Measurements from ENCODE around the gene GARIN5B. TPM values are rescaled to one million over a fixed set of nuclear protein-coding genes. Genes with fewer than 3 reads are reported as not detected.

The GARIN5B gene
- total RNA-seq, 1 donor from 2014 or later, result not detected

DNA sequence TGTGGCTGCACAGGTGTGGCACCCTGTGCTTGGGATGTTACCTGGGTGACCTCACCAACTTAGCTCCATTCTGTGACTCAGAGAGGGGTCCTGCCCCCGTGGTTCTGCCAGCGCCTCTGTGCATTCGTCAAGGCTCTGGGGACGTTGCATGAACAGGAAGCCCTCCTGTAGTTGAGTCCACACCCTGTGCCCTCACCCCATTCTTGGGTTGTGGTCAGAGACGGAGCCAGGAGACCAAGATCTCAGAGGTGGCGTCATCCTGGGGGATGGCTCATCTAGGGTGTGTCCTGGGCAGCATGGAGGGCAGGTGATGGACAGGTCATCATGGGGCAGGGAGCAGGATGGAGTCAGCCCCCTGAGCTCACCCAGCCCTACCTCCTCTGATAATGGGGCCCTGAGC is 11.0 kb downstream of the GARIN5B start:
- peaks cover 19% of the 10 kb centered on the region for H3K4me1 ChIP-seq
- H3K36me3 ChIP-seq, result no peaks in the 10 kb centered on the region
- no peak overlapping the region for H3K27ac ChIP-seq (replicated peaks)
- no peak overlapping the region for H3K4me3 ChIP-seq
- intact Hi-C loops (cut with micrococcal nuclease), result no loop called here
- TF ChIP-seq, protein P1, sequence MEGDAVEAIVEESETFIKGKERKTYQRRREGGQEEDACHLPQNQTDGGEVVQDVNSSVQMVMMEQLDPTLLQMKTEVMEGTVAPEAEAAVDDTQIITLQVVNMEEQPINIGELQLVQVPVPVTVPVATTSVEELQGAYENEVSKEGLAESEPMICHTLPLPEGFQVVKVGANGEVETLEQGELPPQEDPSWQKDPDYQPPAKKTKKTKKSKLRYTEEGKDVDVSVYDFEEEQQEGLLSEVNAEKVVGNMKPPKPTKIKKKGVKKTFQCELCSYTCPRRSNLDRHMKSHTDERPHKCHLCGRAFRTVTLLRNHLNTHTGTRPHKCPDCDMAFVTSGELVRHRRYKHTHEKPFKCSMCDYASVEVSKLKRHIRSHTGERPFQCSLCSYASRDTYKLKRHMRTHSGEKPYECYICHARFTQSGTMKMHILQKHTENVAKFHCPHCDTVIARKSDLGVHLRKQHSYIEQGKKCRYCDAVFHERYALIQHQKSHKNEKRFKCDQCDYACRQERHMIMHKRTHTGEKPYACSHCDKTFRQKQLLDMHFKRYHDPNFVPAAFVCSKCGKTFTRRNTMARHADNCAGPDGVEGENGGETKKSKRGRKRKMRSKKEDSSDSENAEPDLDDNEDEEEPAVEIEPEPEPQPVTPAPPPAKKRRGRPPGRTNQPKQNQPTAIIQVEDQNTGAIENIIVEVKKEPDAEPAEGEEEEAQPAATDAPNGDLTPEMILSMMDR (IDR thresholded peaks at IDR 0.05; ENCODE audit: borderline replicate concordance), result no peak
- no peaks in the 10 kb centered on the region for H3K9me3 ChIP-seq (replicated peaks)
- peaks cover 73% of the 10 kb centered on the region for H3K27me3 ChIP-seq (ENCODE audit: low read depth)
- DNase-seq, result no peak

DNA sequence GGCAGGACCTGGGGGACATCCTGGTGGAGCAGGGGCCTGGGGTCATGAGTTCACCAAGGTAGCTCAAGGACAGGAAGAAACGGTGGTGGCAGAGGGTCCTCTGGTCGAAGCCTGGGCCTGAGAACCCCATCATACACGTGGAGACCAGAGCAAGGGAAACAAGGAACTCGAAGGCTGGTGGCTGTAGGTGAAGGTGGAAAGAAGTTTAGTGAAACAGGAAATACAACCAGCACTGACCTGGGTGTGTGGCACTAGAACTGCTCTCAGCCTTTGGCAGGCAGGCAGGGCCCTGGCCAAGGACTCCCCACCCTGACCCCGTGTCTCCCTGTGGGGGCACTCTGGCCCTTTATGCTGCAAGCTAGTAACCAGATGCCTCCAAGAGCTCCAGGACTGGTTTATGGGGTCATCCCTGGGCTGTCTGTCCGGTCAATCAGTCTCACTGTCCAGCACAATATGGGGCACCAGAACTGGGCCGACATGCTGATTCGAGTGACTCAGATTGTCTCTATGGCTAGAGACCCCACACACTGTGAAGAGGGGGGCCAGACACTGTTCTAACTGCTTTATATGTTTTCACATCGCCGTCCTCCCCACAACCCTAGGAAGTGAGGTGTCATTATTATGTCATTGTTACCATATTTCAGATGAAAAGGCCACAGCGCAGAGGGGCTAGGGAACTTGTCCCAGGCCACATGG is 12.3 kb downstream of the GARIN5B start:
- peaks cover 60% of the 10 kb centered on the region for H3K27me3 ChIP-seq (ENCODE audit: low read depth)
- H3K9me3 ChIP-seq (replicated peaks), result no peaks in the 10 kb centered on the region
- TF ChIP-seq, protein P1 (IDR thresholded peaks at IDR 0.05; ENCODE audit: borderline replicate concordance), result no peak
- no peak overlapping the region for H3K4me3 ChIP-seq
- H3K36me3 ChIP-seq, result peaks cover 8% of the 10 kb centered on the region
- DNase-seq, result no peak
- intact Hi-C loops (cut with micrococcal nuclease), result no loop called here
- H3K27ac ChIP-seq (replicated peaks), result no peak overlapping the region
- peaks cover 19% of the 10 kb centered on the region for H3K4me1 ChIP-seq

DNA sequence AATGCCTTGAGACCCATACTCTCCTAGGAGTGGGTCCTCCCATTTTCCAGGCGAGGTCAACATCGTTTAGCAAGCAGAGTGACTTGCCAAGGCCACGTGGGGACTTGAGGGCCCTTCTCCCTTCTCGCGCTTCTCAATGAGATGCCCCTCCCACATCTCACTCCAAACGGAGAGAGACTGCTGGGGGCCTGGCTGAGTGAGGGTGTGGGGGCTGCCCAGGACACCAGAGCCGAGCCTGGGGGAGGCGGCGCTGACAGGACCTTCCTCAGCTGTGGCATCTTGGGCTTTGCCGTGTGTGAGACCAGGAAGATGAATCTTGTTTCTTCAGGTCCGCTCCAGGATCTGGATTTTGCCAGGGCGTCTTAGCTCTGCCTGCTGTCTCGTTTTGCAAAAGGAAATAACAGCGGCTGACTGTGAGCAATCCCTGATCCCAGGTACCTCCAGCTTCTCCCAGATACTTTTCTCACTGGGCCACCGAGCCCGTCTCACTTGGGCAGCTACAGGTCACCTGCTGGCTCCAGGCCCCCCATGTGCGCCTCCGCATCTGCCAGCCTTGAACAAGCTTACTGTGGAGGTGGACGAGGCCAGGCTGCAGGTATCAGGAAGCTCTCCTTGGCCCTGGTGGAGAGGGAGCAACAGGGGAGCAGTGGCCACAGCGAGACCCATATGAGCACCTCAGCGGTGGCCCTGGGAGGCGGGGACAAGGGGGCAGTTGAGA is 14.6 kb downstream of the GARIN5B start:
- no peak for DNase-seq
- TF ChIP-seq, protein P1 (IDR thresholded peaks at IDR 0.05; ENCODE audit: borderline replicate concordance), result no peak
- intact Hi-C loops (cut with micrococcal nuclease), result no loop called here

DNA sequence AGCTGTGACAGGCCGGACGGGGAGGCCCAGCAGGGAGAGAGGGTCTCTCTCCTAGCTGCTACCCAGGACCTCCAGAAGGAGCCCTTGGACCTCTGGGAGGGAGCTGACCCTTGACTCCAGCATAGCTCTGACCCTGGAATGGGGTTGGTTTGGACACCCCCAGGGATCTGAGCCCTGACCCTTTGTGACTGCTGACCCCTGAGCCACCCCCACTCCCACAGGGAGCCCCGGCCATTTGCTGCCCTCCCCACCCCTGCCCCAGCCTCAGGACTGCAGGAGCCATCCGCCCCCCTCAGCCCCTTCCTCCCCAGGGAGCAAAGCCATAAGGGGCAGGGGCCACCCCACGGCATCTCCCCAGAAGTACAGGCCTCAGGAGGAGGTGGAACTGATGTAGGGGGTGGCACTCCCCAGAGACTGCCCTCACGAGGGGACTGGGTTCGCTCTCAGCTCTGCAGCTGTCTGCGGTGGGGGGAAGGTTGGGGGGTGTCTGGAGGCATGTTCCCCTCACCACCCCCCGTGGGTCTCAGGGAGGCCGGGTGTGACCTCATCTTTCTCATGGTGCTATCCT is 15.5 kb downstream of the GARIN5B start:
- H3K27me3 ChIP-seq (ENCODE audit: low read depth), result peaks cover 28% of the 10 kb centered on the region
- no peaks in the 10 kb centered on the region for H3K9me3 ChIP-seq (replicated peaks)
- TF ChIP-seq, protein P1 (IDR thresholded peaks at IDR 0.05; ENCODE audit: borderline replicate concordance), result no peak
- DNase-seq, result no peak
- no peak overlapping the region for H3K4me3 ChIP-seq
- H3K36me3 ChIP-seq, result peaks cover 23% of the 10 kb centered on the region
- no peaks in the 10 kb centered on the region for H3K4me1 ChIP-seq
- H3K27ac ChIP-seq (replicated peaks), result no peak overlapping the region
- intact Hi-C loops (cut with micrococcal nuclease), result no loop called here

More for the DNA sequence above, 14.6 kb downstream of the GARIN5B start:
- Histone ChIP-seq H3K27ac (replicated peaks) (no peak overlapping the region), H3K4me3 (no peak overlapping the region), H3K27me3 (ENCODE audit: low read depth) (peaks cover 38% of the 10 kb centered on the region), H3K9me3 (replicated peaks) (no peaks in the 10 kb centered on the region), H3K36me3 (peaks cover 13% of the 10 kb centered on the region), H3K4me1 (peaks cover 5% of the 10 kb centered on the region)

DNA sequence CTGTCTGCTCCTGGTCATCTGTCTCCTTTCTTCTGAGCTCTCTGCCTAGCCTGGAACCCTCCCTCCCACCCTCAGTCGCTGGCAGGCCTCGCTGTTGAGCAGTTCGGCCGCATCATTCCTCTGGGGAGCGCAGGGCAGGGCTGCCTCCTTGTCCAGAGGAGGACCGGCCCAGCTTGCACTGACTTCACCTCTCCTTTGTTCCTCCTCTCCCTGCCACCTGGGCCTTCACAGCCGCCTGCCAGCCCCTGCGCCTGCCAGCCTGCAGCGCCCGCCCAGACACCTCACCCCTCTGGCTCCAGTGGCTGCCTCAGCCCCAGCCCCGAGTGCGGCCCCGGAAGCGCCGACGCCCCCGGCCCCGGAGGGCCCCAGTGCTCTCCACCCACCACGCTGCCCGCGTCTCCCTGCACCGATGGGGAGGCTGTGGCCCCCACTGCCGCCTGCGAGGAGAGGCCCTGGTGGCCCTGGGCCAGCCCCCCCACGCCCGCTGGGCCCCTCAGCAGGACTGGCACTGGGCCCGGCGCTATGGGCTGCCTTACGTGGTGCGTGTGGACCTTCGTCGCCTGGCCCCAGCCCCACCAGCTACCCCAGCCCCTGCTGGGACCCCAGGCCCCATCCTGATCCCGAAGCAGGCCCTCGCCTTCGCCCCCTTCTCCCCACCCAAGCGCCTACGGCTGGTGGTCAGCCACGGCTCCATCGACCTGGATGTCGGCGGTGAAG is 16.2 kb downstream of the GARIN5B start:
- H3K36me3 ChIP-seq, result peaks cover 29% of the 10 kb centered on the region
- TF ChIP-seq, protein P1 (IDR thresholded peaks at IDR 0.05; ENCODE audit: borderline replicate concordance), result no peak
- intact Hi-C loops (cut with micrococcal nuclease), result no loop called here
- DNase-seq, result no peak
- H3K4me3 ChIP-seq, result no peak overlapping the region
- no peaks in the 10 kb centered on the region for H3K9me3 ChIP-seq (replicated peaks)
- H3K27ac ChIP-seq (replicated peaks), result no peak overlapping the region
- H3K27me3 ChIP-seq (ENCODE audit: low read depth), result peaks cover 22% of the 10 kb centered on the region
- peaks cover under 1% of the 10 kb centered on the region for H3K4me1 ChIP-seq

Data from left ventricle myocardium inferior (tissue), 1 donor.